ENCODE results near the gene TNFRSF18.
"Not testable (repeated sequence)": the region's sequence is repeated elsewhere in the genome, so short reads cannot be mapped to it uniquely, and the experiment has no call there.

Gene TNFRSF18

GRCh38 chr1:1179346-1179982 is 26.9 kb downstream of the TNFRSF18 start:
- no peak for DNase-seq (ENCODE audit: low spot score)

- DNase-seq (ENCODE audit: low spot score), result no peak
Observed at GRCh38 chr1:1178794-1179331, 27.5 kb downstream of the TNFRSF18 start.

- no peak for DNase-seq (ENCODE audit: low spot score)
Observed at GRCh38 chr1:1177452-1178206, 28.8 kb downstream of the TNFRSF18 start.

- DNase-seq (ENCODE audit: low spot score), result no peak
Observed at GRCh38 chr1:1176931-1177330, 29.5 kb downstream of the TNFRSF18 start.

- not testable (repeated sequence) for DNase-seq (ENCODE audit: low spot score)
Observed at GRCh38 chr1:1176063-1176761, 30.2 kb downstream of the TNFRSF18 start.

- DNase-seq (ENCODE audit: low spot score), result no peak
Observed at GRCh38 chr1:1175221-1176062, 30.9 kb downstream of the TNFRSF18 start.

- DNase-seq (ENCODE audit: low spot score), result no peak
Observed at GRCh38 chr1:1173793-1174415, 32.5 kb downstream of the TNFRSF18 start, which contains the start of gene TTLL10. Gene TTLL10, plus strand, starts transcription at chr1:1173880. Its CDS starts 5,336 bp downstream, at chr1:1179216.

- DNase-seq (ENCODE audit: low spot score), result no peak
Observed at GRCh38 chr1:1173061-1173792, 33.2 kb downstream of the TNFRSF18 start.

- no peak for DNase-seq (ENCODE audit: low spot score)
Observed at GRCh38 chr1:1171546-1172340, 34.6 kb downstream of the TNFRSF18 start.

GRCh38 chr1:1171161-1171545 is 35.2 kb downstream of the TNFRSF18 start:
- no peak for DNase-seq (ENCODE audit: low spot score)

GRCh38 chr1:1170215-1171091 is 35.9 kb downstream of the TNFRSF18 start:
- no peak for DNase-seq (ENCODE audit: low spot score)

GRCh38 chr1:1169429-1170214 is 36.8 kb downstream of the TNFRSF18 start:
- DNase-seq (ENCODE audit: low spot score), result no peak

GRCh38 chr1:1168451-1169411 is 37.7 kb downstream of the TNFRSF18 start:
- no peak for DNase-seq (ENCODE audit: low spot score)

- no peak for DNase-seq (ENCODE audit: low spot score)
Observed at GRCh38 chr1:1167841-1168450, 38.4 kb downstream of the TNFRSF18 start.

- DNase-seq (ENCODE audit: low spot score), result no peak
Observed at GRCh38 chr1:1167398-1167821, 39.0 kb downstream of the TNFRSF18 start.
